Natural killer cell treated with Interleukin-12 subunit alpha and Interleukin-12 subunit beta and Interleukin-15 and Interleukin-18, amount 100 ng/mL, for 72 hours (primary cell): ENCODE measurements around the gene TFF3. TPM values are rescaled to one million over a fixed set of nuclear protein-coding genes. Genes with fewer than 3 reads are reported as not detected.

Source experiments
- ATAC-seq, 2 donors: fragments of 150-1000 bp; cut with Tn5 transposase in 1 of 2; sonication (Bioruptor Pico), chemical (Tn5 transposase) in 1 of 2; 2 replicates each; pipeline ENCODE4 v1.10.0; 2021
- DNase-seq: peaks from one replicate; pipeline ENCODE4 v3.0.0; 2022; ENCODE audit warnings: low spot score
- H3K27ac Mint-ChIP-seq, 2 donors: 1 replicate in 1 of 2; 2 replicates in 1 of 2; pipeline ENCODE4 v1.8.0; 2022; ENCODE audit warnings: mixed read lengths in 2 of 2, mild to moderate bottlenecking in 1 of 2, moderate library complexity in 1 of 2
- H3K27me3 Mint-ChIP-seq, 2 donors: 1 replicate in 1 of 2; 2 replicates in 1 of 2; pipeline ENCODE4 v1.8.0; 2022; ENCODE audit warnings: mixed read lengths in 2 of 2
- H3K36me3 Mint-ChIP-seq: one replicate; pipeline ENCODE4 v1.8.0; 2022; ENCODE audit warnings: mixed read lengths
- H3K4me1 Mint-ChIP-seq, 2 donors: 1 replicate in 1 of 2; 2 replicates in 1 of 2; pipeline ENCODE4 v1.8.0; 2022; ENCODE audit warnings: low read depth in 2 of 2, mixed read lengths in 2 of 2, mild to moderate bottlenecking in 1 of 2
- H3K4me3 Mint-ChIP-seq: one replicate; pipeline ENCODE4 v1.8.0; 2022; ENCODE audit warnings: mixed read lengths
- H3K9me3 Mint-ChIP-seq: 2 replicates; pipeline ENCODE4 v1.8.0; 2022; ENCODE audit warnings: mixed read lengths
- total RNA-seq, 2 donors: library from RNA; stranded (reverse); gene quantifications; one replicate each; pipeline ENCODE4 v1.2.3, GENCODE V29; 2022

Gene TFF3
- total RNA-seq, 2 donors from 2014 or later, result not detected

- H3K36me3 Mint-ChIP-seq, result peaks cover 8% of the 10 kb centered on the region
- peaks cover 23 to 24% of the 10 kb centered on the region in 2 donors for H3K27me3 Mint-ChIP-seq
- no peak overlapping the region for H3K4me3 Mint-ChIP-seq
- no peaks in the 10 kb centered on the region for H3K4me1 Mint-ChIP-seq
- DNase-seq, result no peak
- ATAC-seq, result no peak
- no peak overlapping the region for H3K27ac Mint-ChIP-seq
- peaks cover 8% of the 10 kb centered on the region for H3K9me3 Mint-ChIP-seq
Observed at GRCh38 chr21:42351626-42352440, 36.6 kb upstream of the TFF3 start.

GRCh38 chr21:42350927-42351426, 35.8 kb upstream of the TFF3 start, which contains the start of gene TFF2:
TFF2 (minus strand) TSS chr21:42350994; CDS start chr21:42350957, 37 bp downstream.
- DNase-seq, result no peak
- Mint-ChIP-seq H3K27ac (no peak within 1 kb of the TSS), H3K27me3 (peaks cover 22 to 24% of the 10 kb centered on the region in 2 donors)

DNA sequence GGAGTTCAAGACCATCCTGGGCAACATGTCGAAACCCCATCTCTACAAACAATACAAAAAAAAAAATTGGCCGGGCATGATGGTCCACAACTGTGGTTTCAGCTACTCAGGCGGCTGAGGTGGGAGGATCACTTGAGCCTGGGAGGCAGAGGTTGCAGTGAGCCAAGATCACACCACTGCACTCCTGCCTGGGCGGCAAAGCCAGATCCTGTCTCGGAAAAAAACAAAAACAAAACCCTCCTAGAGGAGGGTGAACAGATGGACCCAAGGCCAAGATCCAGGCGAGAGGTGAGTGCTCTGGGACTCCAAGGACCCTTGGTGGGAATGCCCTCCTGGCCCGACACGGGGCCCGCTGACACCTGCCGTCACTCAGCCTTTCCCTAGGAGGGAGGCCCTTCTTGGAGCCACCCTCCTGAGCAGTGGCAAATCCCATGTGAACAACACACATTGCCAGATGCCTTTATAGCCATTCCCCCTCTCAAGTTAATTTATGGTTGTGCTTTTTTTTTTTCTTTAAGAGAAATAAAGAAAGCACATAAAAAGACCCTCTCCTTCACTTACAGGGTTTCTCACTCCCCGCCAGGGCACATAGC, 35.2 kb upstream of the TFF3 start:
- DNase-seq, result no peak
- Mint-ChIP-seq H3K4me3 (no peak overlapping the region), H3K4me1 (no peaks in the 10 kb centered on the region), H3K36me3 (peaks cover 8% of the 10 kb centered on the region), H3K9me3 (peaks cover 8% of the 10 kb centered on the region), H3K27me3 (peaks cover 20 to 22% of the 10 kb centered on the region in 2 donors), H3K27ac (no peak overlapping the region)
- ATAC-seq, result no peak

More at GRCh38 chr21:42350927-42351426, 35.8 kb upstream of the TFF3 start, which contains the start of gene TFF2:
- no peak for ATAC-seq
- H3K36me3 Mint-ChIP-seq, result peaks cover 8% of the 10 kb centered on the region
- H3K9me3 Mint-ChIP-seq, result peaks cover 8% of the 10 kb centered on the region
- no peaks in the 10 kb centered on the region for H3K4me1 Mint-ChIP-seq
- H3K4me3 Mint-ChIP-seq, result no peak within 1 kb of the TSS

- Mint-ChIP-seq H3K4me3 (no peak overlapping the region), H3K27ac (no peak overlapping the region), H3K36me3 (peaks cover 4% of the 10 kb centered on the region), H3K9me3 (peaks cover 8% of the 10 kb centered on the region), H3K4me1 (no peaks in the 10 kb centered on the region), H3K27me3 (peaks cover 15 to 17% of the 10 kb centered on the region in 2 donors)
- no peak for ATAC-seq
- DNase-seq, result no peak
Observed at GRCh38 chr21:42349420-42350317, 34.5 kb upstream of the TFF3 start.

DNA sequence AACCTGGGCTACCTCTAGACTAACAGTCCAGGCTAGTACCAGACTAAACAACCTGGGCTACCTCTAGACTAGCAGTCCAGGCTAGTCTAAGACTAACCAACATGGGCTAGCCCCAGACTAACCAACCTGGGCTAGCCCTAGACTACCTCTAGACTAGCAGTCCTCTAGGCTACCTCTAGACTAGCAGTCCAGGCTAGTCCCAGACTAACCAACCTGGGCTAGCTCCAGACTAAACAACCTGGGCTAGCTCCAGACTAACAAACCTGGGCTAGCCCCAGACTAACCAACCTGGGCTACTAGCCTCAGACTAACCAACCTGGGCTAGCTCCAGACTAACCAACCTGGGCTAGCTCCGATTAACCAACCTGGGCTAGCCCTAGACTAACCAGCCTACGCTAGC, 33.6 kb upstream of the TFF3 start:
- ATAC-seq, result no peak
- H3K27me3 Mint-ChIP-seq, result peaks cover 9 to 16% of the 10 kb centered on the region in 2 donors
- H3K4me1 Mint-ChIP-seq, result no peaks in the 10 kb centered on the region
- H3K4me3 Mint-ChIP-seq, result no peak overlapping the region
- DNase-seq, result no peak
- peaks cover 4% of the 10 kb centered on the region for H3K9me3 Mint-ChIP-seq
- H3K36me3 Mint-ChIP-seq, result no peaks in the 10 kb centered on the region
- H3K27ac Mint-ChIP-seq, result no peak overlapping the region

DNA sequence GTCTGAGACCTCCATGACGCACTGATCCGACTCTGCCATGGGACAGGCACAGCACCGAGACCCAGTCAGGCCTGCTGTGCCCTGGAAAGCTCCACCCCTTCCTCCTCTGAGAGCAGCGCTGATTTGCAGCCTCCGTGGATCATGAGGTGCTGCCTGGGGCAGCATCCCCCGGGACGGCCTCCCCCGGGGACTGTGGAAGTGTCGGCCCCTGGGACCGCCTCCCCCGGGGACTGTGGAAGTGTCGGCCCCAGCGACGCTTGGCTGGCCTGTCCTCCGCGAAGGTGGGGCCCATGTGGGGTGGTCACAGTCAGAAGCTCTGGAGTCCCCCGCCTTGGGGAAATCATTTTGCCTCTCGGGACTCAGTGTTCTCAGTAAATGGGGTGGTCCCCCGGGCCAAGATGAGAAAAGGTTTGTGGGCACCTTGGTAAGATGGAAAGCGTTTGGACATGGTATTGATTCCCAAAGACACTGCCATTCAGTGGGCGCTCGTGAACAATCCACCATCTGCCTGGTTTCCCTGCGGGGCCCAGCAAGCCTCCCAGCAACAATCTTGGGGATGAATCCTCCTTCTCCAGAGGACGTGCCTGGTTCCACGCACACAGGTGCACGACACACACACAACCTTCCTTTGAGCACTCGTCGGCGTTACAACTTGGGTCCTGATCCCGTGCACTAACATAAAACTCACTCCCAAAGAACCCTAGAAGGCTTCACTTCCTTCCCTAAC, 32.6 kb upstream of the TFF3 start:
- DNase-seq, result no peak
- Mint-ChIP-seq H3K9me3 (no peaks in the 10 kb centered on the region), H3K27ac (no peak overlapping the region), H3K4me3 (no peak overlapping the region), H3K36me3 (no peaks in the 10 kb centered on the region), H3K27me3 (peaks cover 0 to 8% of the 10 kb centered on the region in 2 donors), H3K4me1 (no peaks in the 10 kb centered on the region)
- ATAC-seq, result no peak

DNA sequence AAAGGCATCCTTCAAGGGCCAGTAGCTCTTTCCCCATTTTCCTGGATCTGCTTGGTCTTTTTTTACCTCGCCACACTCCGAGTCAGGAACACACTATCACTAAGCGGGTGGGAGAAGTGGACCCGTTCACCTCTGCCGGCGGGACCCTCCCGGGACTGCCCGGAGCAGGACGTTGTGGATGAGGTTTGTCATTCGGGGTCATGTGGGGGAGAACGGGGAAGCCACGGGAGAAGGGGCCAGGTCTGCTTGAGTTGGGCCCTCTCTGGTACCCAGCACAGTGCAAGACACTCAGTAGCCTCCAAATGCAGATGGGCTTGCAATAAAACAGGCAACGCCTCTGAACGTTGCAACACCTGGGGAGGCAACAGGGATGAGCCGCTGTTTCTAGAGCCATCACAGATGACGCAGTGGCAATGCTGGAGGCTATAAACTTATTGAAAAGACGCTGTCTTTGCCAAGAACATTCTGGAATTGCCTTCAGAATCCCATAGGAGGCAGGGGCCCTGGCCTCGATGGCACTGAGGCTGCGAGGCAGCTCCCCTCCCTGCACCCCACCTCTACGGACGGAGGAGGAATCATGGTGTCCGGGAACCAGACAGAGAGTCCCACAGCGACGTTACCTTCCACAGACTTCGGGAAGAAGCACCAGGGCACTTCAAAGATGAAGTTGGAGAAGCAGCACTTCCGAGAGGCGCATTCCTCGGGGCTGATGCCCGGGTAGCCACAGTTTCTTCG, 31.8 kb upstream of the TFF3 start:
- H3K9me3 Mint-ChIP-seq, result no peaks in the 10 kb centered on the region
- no peak for DNase-seq
- peaks cover 0 to 6% of the 10 kb centered on the region in 2 donors for H3K27me3 Mint-ChIP-seq
- H3K4me3 Mint-ChIP-seq, result no peak overlapping the region
- H3K27ac Mint-ChIP-seq, result no peak overlapping the region
- no peak for ATAC-seq
- no peaks in the 10 kb centered on the region for H3K36me3 Mint-ChIP-seq
- H3K4me1 Mint-ChIP-seq, result no peaks in the 10 kb centered on the region

DNA sequence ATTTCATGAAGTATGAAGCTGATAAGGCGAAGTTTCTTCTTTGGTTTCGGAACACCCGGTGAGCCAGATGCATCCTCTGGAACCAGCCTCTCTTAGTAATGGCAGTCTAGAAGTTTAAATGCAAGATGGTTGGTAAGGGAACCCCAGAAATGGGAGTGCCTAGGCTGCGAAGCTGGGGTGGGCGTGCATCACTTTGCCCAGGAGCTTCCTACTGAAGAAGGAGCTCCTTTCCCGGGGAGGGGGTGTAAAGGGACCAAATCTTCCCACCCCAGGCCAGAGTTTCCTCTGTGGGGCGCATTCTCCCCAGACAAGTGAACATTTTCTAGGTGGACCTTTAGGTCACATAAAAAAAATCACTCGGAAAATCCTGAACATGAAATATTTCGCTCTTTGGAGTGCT, 31.2 kb upstream of the TFF3 start:
- H3K36me3 Mint-ChIP-seq, result no peaks in the 10 kb centered on the region
- no peak for DNase-seq
- H3K27ac Mint-ChIP-seq, result no peak overlapping the region
- no peaks in the 10 kb centered on the region for H3K9me3 Mint-ChIP-seq
- ATAC-seq, result no peak
- H3K4me1 Mint-ChIP-seq, result no peaks in the 10 kb centered on the region
- H3K27me3 Mint-ChIP-seq, result peaks cover 0 to 4% of the 10 kb centered on the region in 2 donors
- H3K4me3 Mint-ChIP-seq, result no peak overlapping the region

- no peaks in the 10 kb centered on the region for H3K4me1 Mint-ChIP-seq
- no peaks in the 10 kb centered on the region for H3K9me3 Mint-ChIP-seq
- no peaks in the 10 kb centered on the region for H3K36me3 Mint-ChIP-seq
- no peak overlapping the region for H3K27ac Mint-ChIP-seq
- ATAC-seq (no peak), DNase-seq (no peak)
- H3K4me3 Mint-ChIP-seq, result no peak overlapping the region
- H3K27me3 Mint-ChIP-seq, result peaks cover 0 to 6% of the 10 kb centered on the region in 2 donors
Observed at GRCh38 chr21:42344631-42345030, 29.4 kb upstream of the TFF3 start.

GRCh38 chr21:42343963-42344510, 28.8 kb upstream of the TFF3 start:
- no peak overlapping the region for H3K4me3 Mint-ChIP-seq
- H3K4me1 Mint-ChIP-seq, result peaks cover 0 to 4% of the 10 kb centered on the region in 2 donors
- DNase-seq (no peak), ATAC-seq (no peak)
- no peak overlapping the region for H3K27ac Mint-ChIP-seq
- H3K27me3 Mint-ChIP-seq, result peaks cover 0 to 8% of the 10 kb centered on the region in 2 donors
- H3K9me3 Mint-ChIP-seq, result no peaks in the 10 kb centered on the region
- H3K36me3 Mint-ChIP-seq, result no peaks in the 10 kb centered on the region

- no peak overlapping the region for H3K27ac Mint-ChIP-seq
Observed at GRCh38 chr21:42343556-42343955, 28.3 kb upstream of the TFF3 start.

GRCh38 chr21:42343101-42343500, 27.9 kb upstream of the TFF3 start:
- Mint-ChIP-seq H3K27ac (no peak overlapping the region), H3K4me1 (peaks cover 0 to 5% of the 10 kb centered on the region in 2 donors)

More at GRCh38 chr21:42343556-42343955, 28.3 kb upstream of the TFF3 start:
- no peak for DNase-seq
- Mint-ChIP-seq H3K9me3 (no peaks in the 10 kb centered on the region), H3K4me1 (peaks cover 0 to 5% of the 10 kb centered on the region in 2 donors), H3K27me3 (peaks cover 0 to 10% of the 10 kb centered on the region in 2 donors), H3K4me3 (no peak overlapping the region), H3K36me3 (no peaks in the 10 kb centered on the region)
- no peak for ATAC-seq

More at GRCh38 chr21:42343101-42343500, 27.9 kb upstream of the TFF3 start:
- Mint-ChIP-seq H3K4me3 (no peak overlapping the region), H3K36me3 (no peaks in the 10 kb centered on the region), H3K27me3 (peaks cover 0 to 9% of the 10 kb centered on the region in 2 donors), H3K9me3 (no peaks in the 10 kb centered on the region)
- DNase-seq, result no peak
- no peak for ATAC-seq
